ENCODE data around the gene SQSTM1. TPM values are rescaled to one million over a fixed set of nuclear protein-coding genes. Genes with fewer than 3 reads are reported as not detected.

The SQSTM1 gene
- polyA plus RNA-seq, 1 experiment: 366 TPM

DNA sequence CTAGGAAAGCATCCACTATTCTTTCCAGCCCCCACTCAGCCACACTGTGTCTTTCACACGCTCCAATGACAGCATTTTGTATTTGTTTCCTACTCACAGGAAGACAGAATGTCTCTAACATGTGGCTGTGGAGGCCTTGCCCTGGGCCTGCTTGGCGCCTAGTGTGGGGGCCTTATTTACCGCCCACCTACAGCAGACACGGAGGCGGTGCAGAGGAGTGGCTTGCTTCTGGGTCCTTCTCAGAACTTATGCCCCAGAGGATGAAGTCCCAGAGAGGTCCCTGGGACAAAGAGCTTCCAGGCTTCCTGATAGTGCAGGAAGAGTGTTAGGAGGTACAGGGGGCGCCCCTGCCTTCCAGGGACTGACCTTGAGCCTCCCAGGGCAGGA is 46.4 kb downstream of the SQSTM1 start:
- H3K4me3 ChIP-seq (ENCODE audit: low read depth, low read length): no peak overlapping the region
- ChIA-PET POLR2A (no interaction called here), CTCF (no interaction called here)
- no peak for DNase-seq (ENCODE audit: low read depth, low spot score)
- TF ChIP-seq, protein P1, sequence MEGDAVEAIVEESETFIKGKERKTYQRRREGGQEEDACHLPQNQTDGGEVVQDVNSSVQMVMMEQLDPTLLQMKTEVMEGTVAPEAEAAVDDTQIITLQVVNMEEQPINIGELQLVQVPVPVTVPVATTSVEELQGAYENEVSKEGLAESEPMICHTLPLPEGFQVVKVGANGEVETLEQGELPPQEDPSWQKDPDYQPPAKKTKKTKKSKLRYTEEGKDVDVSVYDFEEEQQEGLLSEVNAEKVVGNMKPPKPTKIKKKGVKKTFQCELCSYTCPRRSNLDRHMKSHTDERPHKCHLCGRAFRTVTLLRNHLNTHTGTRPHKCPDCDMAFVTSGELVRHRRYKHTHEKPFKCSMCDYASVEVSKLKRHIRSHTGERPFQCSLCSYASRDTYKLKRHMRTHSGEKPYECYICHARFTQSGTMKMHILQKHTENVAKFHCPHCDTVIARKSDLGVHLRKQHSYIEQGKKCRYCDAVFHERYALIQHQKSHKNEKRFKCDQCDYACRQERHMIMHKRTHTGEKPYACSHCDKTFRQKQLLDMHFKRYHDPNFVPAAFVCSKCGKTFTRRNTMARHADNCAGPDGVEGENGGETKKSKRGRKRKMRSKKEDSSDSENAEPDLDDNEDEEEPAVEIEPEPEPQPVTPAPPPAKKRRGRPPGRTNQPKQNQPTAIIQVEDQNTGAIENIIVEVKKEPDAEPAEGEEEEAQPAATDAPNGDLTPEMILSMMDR (IDR thresholded peaks at IDR 0.05; ENCODE audit: low read depth, low read length): no peak
- H3K27me3 ChIP-seq (ENCODE audit: control insufficient read depth, insufficient read depth, low read length): no peaks in the 10 kb centered on the region
- H3K27ac ChIP-seq (ENCODE audit: low read depth, low read length): no peak overlapping the region
- peaks cover 18% of the 10 kb centered on the region for H3K9me3 ChIP-seq (ENCODE audit: control insufficient read depth, insufficient read depth, low read length)

DNA sequence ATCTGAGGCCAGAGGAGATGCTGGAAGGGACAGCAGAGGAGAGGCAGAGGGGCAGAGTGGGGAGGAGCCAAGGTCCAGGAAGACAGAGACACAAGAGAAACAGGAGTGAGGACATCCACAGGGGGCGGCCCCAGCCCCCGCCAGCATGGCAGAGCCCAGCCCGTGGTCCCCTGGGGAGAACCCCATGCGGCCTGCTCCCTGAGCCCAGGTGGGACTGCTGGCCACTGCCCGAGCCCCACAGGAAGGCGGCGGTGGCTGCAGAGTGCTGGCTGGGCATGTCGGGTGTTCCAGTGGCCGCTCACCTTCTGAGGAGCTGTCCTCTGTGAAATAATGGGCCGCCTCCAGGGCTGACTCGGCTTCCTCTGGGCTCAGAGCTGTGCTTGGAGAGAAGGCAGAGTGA is 46.8 kb downstream of the SQSTM1 start:
- CTCF ChIA-PET: no interaction called here
- Histone ChIP-seq H3K4me3 (ENCODE audit: low read depth, low read length) (no peak overlapping the region), H3K9me3 (ENCODE audit: control insufficient read depth, insufficient read depth, low read length) (peaks cover 14% of the 10 kb centered on the region), H3K27ac (ENCODE audit: low read depth, low read length) (no peak overlapping the region), H3K27me3 (ENCODE audit: control insufficient read depth, insufficient read depth, low read length) (no peaks in the 10 kb centered on the region)
- POLR2A ChIA-PET: no interaction called here
- DNase-seq (ENCODE audit: low read depth, low spot score): no peak
- TF ChIP-seq, protein P1 (IDR thresholded peaks at IDR 0.05; ENCODE audit: low read depth, low read length): no peak

DNA sequence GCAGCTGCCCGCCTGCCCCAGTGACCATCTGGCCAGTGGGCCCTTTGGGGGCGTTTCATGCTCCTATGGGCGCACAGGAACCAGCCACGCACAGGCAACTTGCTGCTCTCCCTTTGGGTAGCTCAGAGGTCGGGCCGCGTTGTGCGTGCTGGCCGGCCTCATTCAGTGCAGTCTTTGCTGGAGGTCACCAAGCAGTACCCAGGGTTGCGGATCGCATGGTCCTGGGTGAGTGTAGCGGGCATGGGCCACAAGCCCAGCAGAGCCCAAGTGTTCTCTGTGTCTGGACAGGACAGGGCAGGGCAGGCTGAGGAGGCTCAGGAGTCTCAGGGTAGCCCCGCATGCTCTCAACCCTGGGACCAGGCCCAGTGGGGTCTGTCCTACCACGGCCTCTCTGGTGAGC is 47.8 kb downstream of the SQSTM1 start:
- TF ChIP-seq, protein P1 (IDR thresholded peaks at IDR 0.05; ENCODE audit: low read depth, low read length): no peak
- DNase-seq (ENCODE audit: low read depth, low spot score): no peak

DNA sequence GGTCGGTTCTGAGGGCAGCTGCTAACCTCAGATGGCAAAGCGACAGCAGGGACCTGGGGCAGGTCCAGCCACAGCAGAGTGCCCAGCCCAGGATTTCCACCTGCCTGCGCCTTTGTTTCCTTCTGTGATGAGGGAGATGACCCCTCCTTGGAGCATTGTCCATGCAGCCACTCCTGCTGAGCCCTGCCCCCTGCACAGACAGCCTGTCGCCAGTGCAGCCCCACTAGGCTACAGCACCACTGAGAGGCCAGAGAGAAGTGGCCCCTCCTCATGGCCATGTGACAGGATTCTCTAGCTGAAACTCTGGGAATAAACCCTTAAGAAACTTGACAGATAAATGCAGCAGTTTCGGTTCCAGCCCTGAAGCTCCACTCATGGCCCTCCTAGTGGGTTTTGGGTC is 48.4 kb downstream of the SQSTM1 start:
- POLR2A ChIA-PET: no interaction called here
- DNase-seq (ENCODE audit: low read depth, low spot score): no peak
- TF ChIP-seq, protein P1 (IDR thresholded peaks at IDR 0.05; ENCODE audit: low read depth, low read length): no peak
- H3K27me3 ChIP-seq (ENCODE audit: control insufficient read depth, insufficient read depth, low read length): no peaks in the 10 kb centered on the region
- no peak overlapping the region for H3K27ac ChIP-seq (ENCODE audit: low read depth, low read length)
- CTCF ChIA-PET: no interaction called here
- no peaks in the 10 kb centered on the region; the same call in 1 of the 2 replicates for H3K9me3 ChIP-seq (ENCODE audit: control insufficient read depth, insufficient read depth, low read length)
- H3K4me3 ChIP-seq (ENCODE audit: low read depth, low read length): no peak overlapping the region

More for the DNA sequence above, 47.8 kb downstream of the SQSTM1 start:
- ChIA-PET POLR2A (no interaction called here), CTCF (no interaction called here)
- Histone ChIP-seq H3K4me3 (ENCODE audit: low read depth, low read length) (no peak overlapping the region), H3K9me3 (ENCODE audit: control insufficient read depth, insufficient read depth, low read length) (peaks cover 3% of the 10 kb centered on the region; the same call in 1 of the 2 replicates), H3K27me3 (ENCODE audit: control insufficient read depth, insufficient read depth, low read length) (no peaks in the 10 kb centered on the region), H3K27ac (ENCODE audit: low read depth, low read length) (no peak overlapping the region)

DNA sequence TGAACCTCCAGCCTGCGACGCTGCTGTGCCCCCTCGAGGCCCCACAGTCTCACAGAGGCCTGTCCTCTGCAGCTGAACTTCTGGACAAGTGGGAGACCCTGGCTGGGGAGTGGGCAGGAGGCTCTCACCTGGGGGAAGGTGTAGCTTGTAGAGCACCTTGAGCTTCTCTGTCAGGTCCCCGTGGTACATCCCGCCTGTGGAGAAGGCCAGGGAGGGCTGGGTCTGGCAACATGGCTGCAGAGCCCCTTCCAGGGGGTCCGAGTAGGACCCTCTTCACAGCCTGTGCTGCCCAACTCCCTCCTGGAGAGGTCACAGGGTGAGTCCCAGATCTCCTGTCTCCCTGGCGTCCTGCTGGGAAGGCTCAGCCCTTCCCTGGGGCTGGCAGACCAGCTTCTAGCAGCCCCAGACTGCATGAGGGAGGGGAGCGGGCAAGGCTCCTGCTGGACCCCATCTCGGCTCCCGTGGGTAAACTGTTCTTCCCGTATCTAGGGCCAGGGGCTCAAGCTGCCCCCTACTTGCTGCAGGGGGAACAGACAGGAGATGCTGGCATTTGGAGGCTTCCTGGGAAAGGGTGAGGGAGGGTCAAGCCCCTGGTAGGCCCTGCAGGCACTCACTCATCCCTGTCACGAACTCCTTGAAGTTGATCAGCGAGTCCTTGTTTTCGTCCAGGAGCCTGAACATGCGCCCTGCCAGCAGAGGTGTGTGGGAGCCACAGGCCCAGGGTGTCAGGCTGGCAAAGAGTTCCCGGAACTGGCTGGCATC is 49.1 kb downstream of the SQSTM1 start:
- DNase-seq (ENCODE audit: low read depth, low spot score): no peak
- CTCF ChIA-PET: interaction anchor here (1.2 to 2.1 kb wide), 3 partner anchors 8 to 35 kb away, joined by 3 to 11 read pairs (median 3); no protein-coding TSS in a partner anchor

More for the DNA sequence above, 49.1 kb downstream of the SQSTM1 start:
- TF ChIP-seq, protein P1 (IDR thresholded peaks at IDR 0.05; ENCODE audit: low read depth, low read length): no peak
- no peak overlapping the region for H3K27ac ChIP-seq (ENCODE audit: low read depth, low read length)
- POLR2A ChIA-PET: interaction anchor here (0.8 kb wide), 1 partner anchor 48 kb away, joined by 3 read pairs; no protein-coding TSS in a partner anchor
- H3K27me3 ChIP-seq (ENCODE audit: control insufficient read depth, insufficient read depth, low read length): no peaks in the 10 kb centered on the region
- no peaks in the 10 kb centered on the region; the same call in 1 of the 2 replicates for H3K9me3 ChIP-seq (ENCODE audit: control insufficient read depth, insufficient read depth, low read length)
- H3K4me3 ChIP-seq (ENCODE audit: low read depth, low read length): no peak overlapping the region
